Posterior vena cava (tissue), 2 donors: ENCODE data around the gene ZNF382. TPM values are rescaled to one million over a fixed set of nuclear protein-coding genes. Genes with fewer than 3 reads are reported as not detected.

Experiments
- DNase-seq: peaks from one replicate; pipeline ENCODE4 v3.0.0-alpha.2; 2020; ENCODE audit warnings: low spot score
- intact Hi-C, 2 donors: fragments of 100-400 bp; cut with DNase I; formaldehyde crosslinking; loops; one replicate each; pipeline versions ENCODE4 v1.14.1 to v1.14.2; 2022 to 2023
- total RNA-seq, 2 donors: library from RNA; stranded (reverse); fragmentation: NEBNext Ultra II Directional; extraction: Animal tissue kit (Norgen Biotek cat#: 25700); gene quantifications; one replicate each; pipeline ENCODE4 v1.2.1, GENCODE V29; 2021
- donor health status: DM: yes; HTN: yes; CAD: no.
- donor health status: DM: yes; HTN: yes; CAD: no.

The ZNF382 gene
- total RNA-seq, 2 donors from 2014 or later, result 7.3 to 7.4 TPM

GRCh38 chr19:36668646-36669045 is 63.5 kb downstream of the ZNF382 start:
- intact Hi-C loops, result no loop called here
- no peak for DNase-seq

GRCh38 chr19:36672368-36672767 is 67.3 kb downstream of the ZNF382 start:
- DNase-seq, result no peak
- intact Hi-C loops, result no loop called here

DNA sequence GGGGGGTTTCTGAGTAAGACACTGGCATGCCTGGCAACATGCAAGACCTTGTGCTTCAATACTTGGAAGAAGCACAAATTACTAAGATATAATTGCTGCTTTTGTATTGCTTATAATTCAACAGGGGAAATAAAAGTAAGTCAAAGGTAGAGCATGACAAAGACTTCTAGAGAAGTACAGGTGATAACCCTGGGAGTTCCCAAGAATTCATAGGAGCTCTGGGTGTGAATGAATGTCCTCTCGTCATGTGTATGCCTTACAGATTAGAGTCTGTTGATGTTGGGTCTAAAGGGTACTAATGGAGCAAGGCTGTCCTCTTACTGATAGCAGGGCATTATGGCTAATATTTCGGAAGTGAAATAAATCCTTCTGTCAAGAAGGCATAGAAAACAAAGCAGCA is 69.1 kb downstream of the ZNF382 start:
- no peak for DNase-seq
- intact Hi-C loops, result no loop called here

- no peak for DNase-seq
- intact Hi-C loops, result no loop called here
These were observed 74.3 kb downstream of the ZNF382 start for GRCh38 chr19:36679455-36679854.

Other genes with a start within 250 kb of the ZNF382 start
- gene ZFP14, start 226.1 kb upstream of the ZNF382 start, total RNA-seq, result 1 to 10 TPM; 3.9 to 4.3 TPM
- 1 to 10 TPM; 6.1 to 6.3 TPM for gene ZFP82, start 186.7 kb upstream of the ZNF382 start, total RNA-seq
- 10 to 100 TPM; 10.1 to 13.7 TPM for gene ZNF566, start 115.8 kb upstream of the ZNF382 start, total RNA-seq
- gene ZNF260, start 77.0 kb upstream of the ZNF382 start, total RNA-seq, result 10 to 100 TPM in 1 of 2 donors, 1 to 10 TPM in 1; 7.6 to 11.8 TPM
- gene ZNF529, start 32.0 kb upstream of the ZNF382 start, total RNA-seq, result 10 to 100 TPM; 13.9 to 15.9 TPM
- gene ZNF461, start 61.5 kb downstream of the ZNF382 start, total RNA-seq, result 1 to 10 TPM; 7.3 to 9.7 TPM
- 1 to 10 TPM; 5.5 to 7.8 TPM for gene ZNF567, start 82.3 kb downstream of the ZNF382 start, total RNA-seq
- 1 to 10 TPM; 5.1 to 5.2 TPM for gene ZNF850, start 167.5 kb downstream of the ZNF382 start, total RNA-seq
- gene ZNF790, start 233.1 kb downstream of the ZNF382 start, total RNA-seq, result 1 to 10 TPM; 7.1 to 8.4 TPM
- gene ZNF345, start 245.6 kb downstream of the ZNF382 start, total RNA-seq, result 1 to 10 TPM; 5.3 to 6.6 TPM